ENCODE data around the gene LRRC52. TPM values are rescaled to one million over a fixed set of nuclear protein-coding genes. Genes with fewer than 3 reads are reported as not detected.

LRRC52 gene
- total and polyA plus RNA-seq, 4 donors: not detected

DNA sequence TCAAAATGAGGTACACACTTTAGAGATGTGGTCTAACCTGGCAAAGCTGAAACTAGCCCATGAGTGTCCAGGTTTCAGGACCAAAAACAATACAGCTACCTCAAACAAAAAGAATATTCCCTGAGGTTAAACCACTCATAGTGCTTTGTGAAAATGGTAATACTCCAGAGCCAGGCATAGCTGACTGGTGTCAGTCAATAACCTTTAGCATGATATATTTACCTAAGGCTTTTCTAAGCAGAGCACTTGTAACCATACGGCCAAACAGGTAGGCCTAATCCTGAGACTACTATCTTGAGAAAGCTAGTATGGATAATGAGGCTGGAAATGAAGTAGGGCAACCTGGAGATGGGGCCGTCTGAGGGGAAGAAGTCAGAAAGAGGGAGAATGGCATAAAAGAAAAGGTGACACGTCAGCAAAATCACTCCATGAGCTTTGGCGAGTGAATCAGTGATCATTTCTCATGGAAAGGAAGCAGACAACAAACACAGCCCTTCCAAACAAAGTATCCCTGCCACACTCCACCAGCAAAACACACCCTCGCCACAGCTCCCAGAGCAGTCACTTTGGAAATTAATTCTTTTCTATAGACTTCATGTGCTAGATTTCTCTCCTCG lies 1.7 kb upstream of the LRRC52 start (continued):
- TF ChIP-seq, protein P1, sequence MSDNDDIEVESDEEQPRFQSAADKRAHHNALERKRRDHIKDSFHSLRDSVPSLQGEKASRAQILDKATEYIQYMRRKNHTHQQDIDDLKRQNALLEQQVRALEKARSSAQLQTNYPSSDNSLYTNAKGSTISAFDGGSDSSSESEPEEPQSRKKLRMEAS (IDR thresholded peaks at IDR 0.05): no peak
- no peak for TF ChIP-seq FOXA2 (IDR thresholded peaks at IDR 0.05)
- no peak for TF ChIP-seq FOXA1 (IDR thresholded peaks at IDR 0.05)
- TF ChIP-seq EGR1 (IDR thresholded peaks at IDR 0.05; ENCODE audit: low read depth in 2 of 2): no peak

DNA sequence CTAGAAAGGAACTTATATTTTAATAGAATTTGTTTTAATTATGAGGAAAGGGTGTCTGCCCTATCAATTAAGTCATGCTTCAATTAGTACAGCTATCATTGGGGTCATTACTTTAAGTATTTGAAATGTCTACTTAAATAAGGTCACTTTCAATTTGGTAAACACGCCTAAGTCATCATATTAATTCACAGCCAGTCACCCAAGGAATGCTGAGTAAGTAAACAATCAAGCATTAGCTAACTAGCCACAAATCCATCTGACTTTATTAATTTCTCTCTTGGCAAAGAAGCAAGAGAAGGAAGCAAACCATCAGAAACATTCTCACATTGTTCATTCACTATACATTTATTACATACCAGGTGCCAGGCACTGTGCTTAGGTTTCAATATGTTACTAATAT lies 1.2 kb upstream of the LRRC52 start:
- TF ChIP-seq RXRA (IDR thresholded peaks at IDR 0.05): no peak
- TF ChIP-seq, protein P2, sequence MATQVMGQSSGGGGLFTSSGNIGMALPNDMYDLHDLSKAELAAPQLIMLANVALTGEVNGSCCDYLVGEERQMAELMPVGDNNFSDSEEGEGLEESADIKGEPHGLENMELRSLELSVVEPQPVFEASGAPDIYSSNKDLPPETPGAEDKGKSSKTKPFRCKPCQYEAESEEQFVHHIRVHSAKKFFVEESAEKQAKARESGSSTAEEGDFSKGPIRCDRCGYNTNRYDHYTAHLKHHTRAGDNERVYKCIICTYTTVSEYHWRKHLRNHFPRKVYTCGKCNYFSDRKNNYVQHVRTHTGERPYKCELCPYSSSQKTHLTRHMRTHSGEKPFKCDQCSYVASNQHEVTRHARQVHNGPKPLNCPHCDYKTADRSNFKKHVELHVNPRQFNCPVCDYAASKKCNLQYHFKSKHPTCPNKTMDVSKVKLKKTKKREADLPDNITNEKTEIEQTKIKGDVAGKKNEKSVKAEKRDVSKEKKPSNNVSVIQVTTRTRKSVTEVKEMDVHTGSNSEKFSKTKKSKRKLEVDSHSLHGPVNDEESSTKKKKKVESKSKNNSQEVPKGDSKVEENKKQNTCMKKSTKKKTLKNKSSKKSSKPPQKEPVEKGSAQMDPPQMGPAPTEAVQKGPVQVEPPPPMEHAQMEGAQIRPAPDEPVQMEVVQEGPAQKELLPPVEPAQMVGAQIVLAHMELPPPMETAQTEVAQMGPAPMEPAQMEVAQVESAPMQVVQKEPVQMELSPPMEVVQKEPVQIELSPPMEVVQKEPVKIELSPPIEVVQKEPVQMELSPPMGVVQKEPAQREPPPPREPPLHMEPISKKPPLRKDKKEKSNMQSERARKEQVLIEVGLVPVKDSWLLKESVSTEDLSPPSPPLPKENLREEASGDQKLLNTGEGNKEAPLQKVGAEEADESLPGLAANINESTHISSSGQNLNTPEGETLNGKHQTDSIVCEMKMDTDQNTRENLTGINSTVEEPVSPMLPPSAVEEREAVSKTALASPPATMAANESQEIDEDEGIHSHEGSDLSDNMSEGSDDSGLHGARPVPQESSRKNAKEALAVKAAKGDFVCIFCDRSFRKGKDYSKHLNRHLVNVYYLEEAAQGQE (IDR thresholded peaks at IDR 0.05): no peak
- TF ChIP-seq, protein P3, sequence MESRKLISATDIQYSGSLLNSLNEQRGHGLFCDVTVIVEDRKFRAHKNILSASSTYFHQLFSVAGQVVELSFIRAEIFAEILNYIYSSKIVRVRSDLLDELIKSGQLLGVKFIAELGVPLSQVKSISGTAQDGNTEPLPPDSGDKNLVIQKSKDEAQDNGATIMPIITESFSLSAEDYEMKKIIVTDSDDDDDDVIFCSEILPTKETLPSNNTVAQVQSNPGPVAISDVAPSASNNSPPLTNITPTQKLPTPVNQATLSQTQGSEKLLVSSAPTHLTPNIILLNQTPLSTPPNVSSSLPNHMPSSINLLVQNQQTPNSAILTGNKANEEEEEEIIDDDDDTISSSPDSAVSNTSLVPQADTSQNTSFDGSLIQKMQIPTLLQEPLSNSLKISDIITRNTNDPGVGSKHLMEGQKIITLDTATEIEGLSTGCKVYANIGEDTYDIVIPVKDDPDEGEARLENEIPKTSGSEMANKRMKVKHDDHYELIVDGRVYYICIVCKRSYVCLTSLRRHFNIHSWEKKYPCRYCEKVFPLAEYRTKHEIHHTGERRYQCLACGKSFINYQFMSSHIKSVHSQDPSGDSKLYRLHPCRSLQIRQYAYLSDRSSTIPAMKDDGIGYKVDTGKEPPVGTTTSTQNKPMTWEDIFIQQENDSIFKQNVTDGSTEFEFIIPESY (IDR thresholded peaks at IDR 0.05): no peak
- TF ChIP-seq, protein P4, sequence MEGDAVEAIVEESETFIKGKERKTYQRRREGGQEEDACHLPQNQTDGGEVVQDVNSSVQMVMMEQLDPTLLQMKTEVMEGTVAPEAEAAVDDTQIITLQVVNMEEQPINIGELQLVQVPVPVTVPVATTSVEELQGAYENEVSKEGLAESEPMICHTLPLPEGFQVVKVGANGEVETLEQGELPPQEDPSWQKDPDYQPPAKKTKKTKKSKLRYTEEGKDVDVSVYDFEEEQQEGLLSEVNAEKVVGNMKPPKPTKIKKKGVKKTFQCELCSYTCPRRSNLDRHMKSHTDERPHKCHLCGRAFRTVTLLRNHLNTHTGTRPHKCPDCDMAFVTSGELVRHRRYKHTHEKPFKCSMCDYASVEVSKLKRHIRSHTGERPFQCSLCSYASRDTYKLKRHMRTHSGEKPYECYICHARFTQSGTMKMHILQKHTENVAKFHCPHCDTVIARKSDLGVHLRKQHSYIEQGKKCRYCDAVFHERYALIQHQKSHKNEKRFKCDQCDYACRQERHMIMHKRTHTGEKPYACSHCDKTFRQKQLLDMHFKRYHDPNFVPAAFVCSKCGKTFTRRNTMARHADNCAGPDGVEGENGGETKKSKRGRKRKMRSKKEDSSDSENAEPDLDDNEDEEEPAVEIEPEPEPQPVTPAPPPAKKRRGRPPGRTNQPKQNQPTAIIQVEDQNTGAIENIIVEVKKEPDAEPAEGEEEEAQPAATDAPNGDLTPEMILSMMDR (IDR thresholded peaks at IDR 0.05; ENCODE audit: low read depth, low read length, missing input control): no peak
- Histone ChIP-seq H3K27ac (ENCODE audit: low read depth in 1 of 2, low read length in 2 of 2) (no peak overlapping the region), H3K4me1 (ENCODE audit: control insufficient read depth in 4 of 4, insufficient read depth in 4 of 4, low read length in 3 of 4) (peaks cover 0 to 5% (median 0%) of the 10 kb centered on the region in 4 donors), H3K36me3 (ENCODE audit: control insufficient read depth in 4 of 4, insufficient read depth in 3 of 4, low read depth in 1 of 4, low read length in 3 of 4) (no peaks in the 10 kb centered on the region), H3K9me3 (ENCODE audit: control insufficient read depth in 4 of 4, low read length in 3 of 4) (no peaks in the 10 kb centered on the region), H3K27me3 (ENCODE audit: control insufficient read depth in 4 of 4, insufficient read depth in 4 of 4, low read length in 3 of 4) (no peaks in the 10 kb centered on the region), H3K4me3 (ENCODE audit: low read depth in 1 of 3, low read length in 3 of 3) (no peak overlapping the region), H3K9ac (ENCODE audit: low read depth in 1 of 2, low read length in 2 of 2) (no peak overlapping the region)
- DNase-seq (ENCODE audit: low spot score): no peak
- WGBS: 0% methylated on average over 1 of the region's 1 CpG

DNA sequence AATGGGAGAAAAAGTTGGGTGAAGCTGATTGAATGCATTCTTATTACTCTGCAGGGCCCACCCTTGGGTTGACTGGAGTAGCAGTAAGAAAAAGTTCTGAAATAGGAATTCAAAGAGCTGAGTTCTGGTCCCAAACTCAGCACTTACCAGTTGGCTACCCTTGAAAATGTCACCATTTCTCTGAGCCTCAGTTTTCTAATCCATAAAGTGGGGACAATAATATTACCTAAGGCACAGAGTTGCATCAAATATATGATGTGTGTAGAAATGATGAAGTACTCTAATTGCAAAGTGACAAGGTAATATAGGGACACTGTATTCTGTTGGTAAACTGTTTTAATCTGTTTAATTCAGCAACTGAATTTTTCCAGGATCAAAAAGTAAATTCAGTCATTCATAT lies 1.2 kb downstream of the LRRC52 start:
- no peaks in the 10 kb centered on the region for H3K36me3 ChIP-seq (ENCODE audit: control insufficient read depth in 4 of 4, insufficient read depth in 3 of 4, low read depth in 1 of 4, low read length in 3 of 4)
- no peak for DNase-seq (ENCODE audit: low spot score)
- H3K9ac ChIP-seq (ENCODE audit: low read depth in 1 of 2, low read length in 2 of 2): no peak overlapping the region
- H3K4me1 ChIP-seq (ENCODE audit: control insufficient read depth in 4 of 4, insufficient read depth in 4 of 4, low read length in 3 of 4): peaks cover 0 to 5% (median 0%) of the 10 kb centered on the region in 4 donors
- no peaks in the 10 kb centered on the region for H3K27me3 ChIP-seq (ENCODE audit: control insufficient read depth in 4 of 4, insufficient read depth in 4 of 4, low read length in 3 of 4)
- no peaks in the 10 kb centered on the region for H3K9me3 ChIP-seq (ENCODE audit: control insufficient read depth in 4 of 4, low read length in 3 of 4)
- no peak overlapping the region for H3K27ac ChIP-seq (ENCODE audit: low read depth in 1 of 2, low read length in 2 of 2)
- TF ChIP-seq HNF4G (IDR thresholded peaks at IDR 0.05) (no peak), RXRA (IDR thresholded peaks at IDR 0.05) (no peak), NR2F2 (IDR thresholded peaks at IDR 0.05) (no peak), SP1 (IDR thresholded peaks at IDR 0.05) (no peak), TAF1 (conservative IDR thresholded peaks at IDR 0.05) (no peak), RAD21 (IDR thresholded peaks at IDR 0.05) (no peak), FOXA2 (IDR thresholded peaks at IDR 0.05) (no peak), EGR1 (IDR thresholded peaks at IDR 0.05; ENCODE audit: low read depth in 2 of 2) (no peak), YY1 (IDR thresholded peaks at IDR 0.05) (no peak), FOXA1 (IDR thresholded peaks at IDR 0.05) (no peak), GABPA (IDR thresholded peaks at IDR 0.05 in 1 of 2, conservative IDR thresholded peaks at IDR 0.05 in 1 of 2) (no peak), JUND (IDR thresholded peaks at IDR 0.05) (no peak), HNF4A (conservative IDR thresholded peaks at IDR 0.05) (no peak)
- TF ChIP-seq, protein P4 (IDR thresholded peaks at IDR 0.05; ENCODE audit: low read depth, low read length, missing input control): no peak
- TF ChIP-seq, protein P5, sequence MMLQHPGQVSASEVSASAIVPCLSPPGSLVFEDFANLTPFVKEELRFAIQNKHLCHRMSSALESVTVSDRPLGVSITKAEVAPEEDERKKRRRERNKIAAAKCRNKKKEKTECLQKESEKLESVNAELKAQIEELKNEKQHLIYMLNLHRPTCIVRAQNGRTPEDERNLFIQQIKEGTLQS (IDR thresholded peaks at IDR 0.05): no peak
- TF ChIP-seq, protein P1 (IDR thresholded peaks at IDR 0.05): no peak
- H3K4me3 ChIP-seq (ENCODE audit: low read depth in 1 of 3, low read length in 3 of 3): no peak overlapping the region
